Stimulated activated CD4-positive, alpha-beta T cell treated with anti-CD3 and anti-CD28 coated beads, Interleukin-15, amount 100 ng/mL, for 1 hour (primary cell): ENCODE results near the gene INAVA.
"Not testable (repeated sequence)": the region's sequence is repeated elsewhere in the genome, so short reads cannot be mapped to it uniquely, and the experiment has no call there.

Source experiments
- DNase-seq, 2 donors: peaks; one replicate each; pipeline ENCODE4 v3.0.0-alpha.2; 2020; ENCODE audit warnings: low read depth in 1 of 2, low spot score in 1 of 2

Gene INAVA

DNA sequence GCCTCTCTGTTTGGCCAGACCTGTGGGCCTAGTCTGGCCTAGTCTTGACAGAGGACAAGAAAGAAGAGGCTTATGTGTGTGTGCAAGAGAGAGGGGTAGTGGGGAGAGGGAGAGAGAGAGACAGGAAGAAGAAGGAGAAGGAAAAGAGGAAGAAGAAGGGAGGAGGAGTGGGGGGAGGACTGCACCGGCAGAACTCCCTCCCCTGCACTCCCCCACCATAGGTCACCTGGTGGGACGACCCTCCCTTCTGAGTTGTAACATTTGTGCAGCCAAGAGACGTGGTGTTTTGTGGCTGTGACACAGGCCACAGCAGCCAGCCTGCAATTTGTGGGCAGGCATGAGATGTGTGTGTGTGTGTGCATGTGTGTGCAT is 4.3 kb downstream of the INAVA start:
- DNase-seq: no peak

DNA sequence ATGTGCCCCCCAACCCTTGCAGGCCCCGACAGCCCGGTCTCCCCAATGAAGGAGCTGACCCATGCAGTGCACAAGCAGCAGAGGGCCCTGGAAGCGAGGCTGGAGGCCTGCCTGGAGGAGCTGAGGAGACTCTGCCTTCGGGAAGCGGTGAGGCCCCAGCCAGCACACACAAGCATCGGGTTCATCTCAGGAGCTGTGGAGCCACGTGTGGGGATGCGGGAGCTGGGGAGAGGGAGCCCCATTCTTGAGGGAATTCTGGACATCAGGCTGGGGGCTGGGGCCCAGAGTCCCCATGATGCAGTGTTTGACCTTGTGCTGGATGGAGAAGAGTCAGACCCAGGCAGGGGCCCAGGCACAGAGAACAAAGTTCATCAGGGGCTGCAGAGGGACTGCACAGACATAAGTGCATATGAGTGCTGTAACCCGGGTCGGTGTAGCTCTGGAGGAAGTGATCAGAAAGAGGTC is 4.8 kb downstream of the INAVA start:
- no peak for DNase-seq

DNA sequence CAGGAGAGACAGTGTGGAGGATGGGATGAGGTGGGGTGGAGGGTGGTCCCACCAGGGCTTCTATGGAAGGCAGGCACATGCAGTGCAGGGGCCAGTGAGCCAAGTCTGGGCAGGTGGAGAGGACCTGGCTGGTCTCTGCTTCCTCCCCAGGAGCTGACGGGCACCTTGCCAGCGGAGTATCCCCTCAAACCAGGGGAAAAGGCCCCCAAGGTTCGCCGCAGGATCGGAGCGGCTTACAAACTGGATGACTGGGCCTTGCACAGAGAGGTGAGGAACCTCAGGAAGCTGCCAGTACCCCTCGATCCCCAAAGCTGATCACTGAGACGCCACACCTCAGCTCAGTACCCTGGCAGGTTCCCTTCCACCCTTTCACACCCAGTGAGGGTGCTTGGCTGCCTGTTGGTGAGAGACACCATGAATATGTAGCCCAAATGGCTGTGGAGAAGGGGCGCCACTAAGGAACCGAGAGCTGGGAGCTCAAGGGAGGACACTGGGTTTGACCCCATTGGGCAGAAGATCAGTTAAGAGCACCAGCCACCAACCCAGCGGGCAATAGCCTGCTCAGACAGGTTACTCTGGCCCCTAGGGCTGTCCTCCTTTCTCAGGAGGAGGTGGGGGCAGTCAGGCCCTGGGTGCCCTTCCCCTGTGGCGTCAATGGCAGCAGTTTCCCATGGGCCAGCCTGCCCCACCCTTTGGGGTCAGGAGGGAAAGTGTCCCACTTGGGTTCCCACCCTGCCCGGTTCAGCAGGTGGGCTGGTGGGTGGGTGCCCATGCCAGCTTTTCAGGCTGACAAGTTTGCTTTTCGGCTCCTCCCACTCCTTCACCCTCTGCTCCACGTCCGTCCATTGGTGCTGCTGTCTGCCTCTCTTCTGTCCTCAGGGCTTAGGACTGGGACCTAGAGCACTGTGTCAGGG is 5.5 kb downstream of the INAVA start:
- no peak for DNase-seq

DNA sequence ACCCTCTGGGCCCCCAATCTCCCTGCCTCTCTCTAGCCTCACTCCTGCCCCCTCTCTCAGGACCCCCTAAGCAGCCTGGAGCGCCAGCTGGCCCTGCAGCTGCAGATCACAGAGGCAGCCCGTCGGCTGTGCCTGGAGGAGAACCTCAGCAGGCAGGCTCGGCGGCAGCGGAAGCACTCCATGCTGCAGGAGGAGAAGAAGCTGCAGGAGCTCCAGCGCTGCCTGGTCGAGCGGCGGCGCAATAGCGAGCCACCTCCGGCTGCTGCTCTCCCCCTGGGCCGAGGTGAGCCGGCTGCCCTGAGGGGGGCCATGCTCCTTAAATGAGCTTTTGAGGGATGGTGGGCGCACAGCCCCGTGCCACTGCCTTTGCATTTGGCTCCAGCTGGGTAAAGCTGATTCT is 6.2 kb downstream of the INAVA start:
- DNase-seq: no peak

DNA sequence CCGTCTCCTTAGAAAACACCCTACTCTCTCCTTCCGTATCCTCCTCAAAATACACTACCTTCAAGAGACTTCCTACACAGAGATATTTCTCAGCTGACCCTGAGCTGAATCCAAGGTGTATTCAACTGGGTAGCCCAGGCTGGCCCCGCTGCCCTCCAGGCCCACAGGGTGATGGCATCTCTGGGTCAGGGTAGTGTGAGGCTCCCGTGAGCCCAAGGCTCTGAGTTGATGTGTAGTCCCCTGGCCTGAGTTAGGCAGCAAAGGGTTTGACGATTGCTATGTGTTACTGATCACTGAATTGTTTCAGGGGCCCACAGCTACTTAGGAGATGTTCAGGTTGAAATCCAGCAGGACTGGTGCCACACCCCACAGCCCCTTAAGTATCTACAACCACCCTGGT is 6.7 kb downstream of the INAVA start:
- no peak for DNase-seq

DNA sequence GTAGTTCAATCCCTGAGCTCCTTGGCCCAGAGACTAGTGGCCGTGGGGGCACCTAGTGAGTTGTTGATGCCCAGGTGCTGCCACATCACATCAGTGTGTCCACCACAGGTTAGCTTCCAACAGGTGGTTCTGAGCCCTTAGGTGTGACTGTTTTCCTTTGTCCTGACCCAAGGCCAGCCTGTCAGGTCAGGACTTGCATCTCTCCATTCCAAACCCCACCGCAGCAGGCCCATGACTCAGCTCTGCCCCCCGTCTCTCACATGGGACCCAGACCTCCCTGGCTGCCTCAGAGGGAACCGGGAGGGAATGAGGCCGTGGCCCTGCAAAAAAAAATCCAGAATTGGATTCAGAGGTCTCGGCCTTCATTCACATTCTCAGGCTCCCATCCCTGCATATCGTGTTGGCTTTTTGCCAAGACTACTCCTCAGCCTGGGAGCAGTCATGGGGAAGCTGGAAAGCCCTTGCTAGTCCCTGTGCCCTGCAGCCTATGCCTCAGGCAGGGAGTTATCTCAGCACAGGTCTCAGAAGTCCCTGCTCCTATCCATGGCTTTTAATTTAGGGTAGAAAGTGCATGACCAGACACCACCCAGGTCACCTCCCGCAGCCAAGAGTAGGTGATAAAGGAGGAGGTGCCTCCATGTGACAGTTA is 7.2 kb downstream of the INAVA start:
- DNase-seq: no peak

DNA sequence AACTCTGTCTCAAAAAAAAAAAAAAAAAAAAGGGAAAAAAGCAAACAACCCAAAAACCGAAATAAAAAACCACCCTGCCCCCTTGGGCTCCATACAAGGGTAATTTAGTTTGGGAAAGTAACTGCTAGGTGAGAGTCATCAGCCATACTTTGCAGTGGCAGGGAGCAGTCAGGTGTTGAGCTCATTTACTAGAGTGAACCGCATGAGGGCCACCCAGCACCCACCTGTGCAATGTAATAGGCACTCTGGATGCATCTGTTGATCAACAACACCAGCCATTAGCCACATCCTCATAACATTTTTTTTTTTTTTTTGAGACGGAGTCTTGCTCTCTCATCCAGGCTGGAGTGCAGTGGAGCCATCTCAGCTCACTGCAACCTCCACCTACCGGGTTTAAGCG is 9.1 kb downstream of the INAVA start:
- no peak for DNase-seq

DNA sequence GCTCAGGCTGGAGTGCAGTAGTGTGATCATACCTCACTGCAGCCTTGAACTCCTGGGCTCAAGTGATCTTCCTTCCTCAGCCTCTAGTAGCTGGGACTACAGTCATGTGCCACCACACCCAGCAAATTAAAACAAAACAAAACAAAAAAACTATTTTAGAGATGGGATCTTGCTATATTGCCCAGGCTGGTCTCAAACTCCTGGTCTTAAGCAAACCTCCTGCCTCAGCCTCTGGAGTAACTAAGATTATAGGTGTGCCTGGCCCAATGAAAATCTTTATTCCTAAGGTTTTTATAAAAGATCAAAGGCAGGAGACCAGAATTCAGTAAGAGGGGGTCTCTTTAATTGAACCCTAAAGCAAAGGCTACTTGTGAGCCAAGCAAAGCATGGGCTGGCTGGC is 10.1 kb downstream of the INAVA start:
- no peak for DNase-seq

DNA sequence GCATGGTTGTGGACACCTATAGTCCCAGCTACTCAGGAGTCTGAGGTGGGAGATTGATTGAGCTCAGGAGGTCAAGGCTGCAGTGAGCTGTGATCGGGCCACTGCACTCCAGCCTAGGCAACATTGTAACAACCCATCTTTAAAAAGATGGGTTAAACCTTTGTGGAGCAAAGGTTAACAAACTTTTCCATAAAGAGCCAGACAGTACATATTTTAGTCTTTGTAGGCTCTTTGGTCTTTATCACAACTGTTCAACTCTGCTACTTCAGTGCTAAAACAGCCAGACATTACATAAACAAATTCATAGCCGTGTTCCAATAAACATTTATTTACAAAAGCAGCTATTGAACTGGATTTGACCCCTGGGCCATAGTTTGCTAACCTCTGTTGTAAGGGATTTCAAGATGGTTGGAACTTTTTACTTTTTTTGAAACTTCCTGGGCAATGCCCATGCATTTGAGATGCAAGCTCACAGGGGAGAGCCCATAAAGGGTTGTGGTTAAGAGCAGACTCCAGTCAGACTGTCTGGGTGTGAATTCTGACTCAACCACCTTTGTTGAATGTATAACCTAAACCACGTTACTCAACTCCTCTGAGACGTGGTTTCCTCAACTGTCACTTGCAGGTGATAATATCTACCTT is 10.8 kb downstream of the INAVA start:
- DNase-seq: no peak

DNA sequence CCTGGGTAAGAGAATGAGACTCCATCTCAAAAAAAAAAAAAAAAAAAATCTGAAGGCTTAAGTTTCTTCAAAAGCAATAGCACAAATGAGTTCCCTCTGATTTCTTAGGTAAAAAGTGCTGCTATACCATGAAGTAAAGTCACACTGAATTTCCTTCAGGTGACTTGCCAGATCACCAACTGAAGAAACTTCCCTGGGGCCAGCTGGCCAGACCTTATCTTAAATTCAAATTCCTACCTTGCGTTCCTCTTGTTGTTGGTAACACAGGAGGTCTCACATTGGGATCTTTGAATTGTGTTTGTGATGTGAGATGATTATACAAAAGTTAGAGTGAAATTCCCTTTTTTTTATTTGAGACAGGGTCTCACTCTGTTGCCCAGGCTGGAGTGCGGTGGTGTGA is 11.8 kb downstream of the INAVA start:
- no peak for DNase-seq

DNA sequence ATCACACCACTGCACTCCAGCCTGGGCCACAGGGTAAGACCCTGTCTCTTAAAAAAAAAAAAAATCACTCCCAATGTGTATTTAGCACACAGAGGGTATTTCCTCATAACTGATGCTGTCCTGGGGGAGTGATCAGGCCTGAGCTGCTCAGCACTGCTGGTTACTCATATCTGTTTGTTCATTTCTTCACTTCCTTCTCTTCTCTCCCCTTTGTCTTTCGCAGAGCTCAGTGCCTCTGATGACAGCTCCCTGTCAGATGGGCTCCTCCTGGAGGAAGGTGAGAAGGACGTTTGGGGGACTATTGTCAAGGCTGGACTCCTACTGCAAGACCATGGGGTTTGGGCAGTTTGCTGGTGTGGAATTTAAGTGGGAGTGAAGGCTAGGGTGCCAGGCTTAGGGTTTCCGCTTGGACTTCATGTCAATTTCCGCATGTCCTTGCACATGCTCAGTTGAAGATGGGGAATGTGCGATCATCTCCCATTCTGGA is 13.0 kb downstream of the INAVA start:
- no peak for DNase-seq

DNA sequence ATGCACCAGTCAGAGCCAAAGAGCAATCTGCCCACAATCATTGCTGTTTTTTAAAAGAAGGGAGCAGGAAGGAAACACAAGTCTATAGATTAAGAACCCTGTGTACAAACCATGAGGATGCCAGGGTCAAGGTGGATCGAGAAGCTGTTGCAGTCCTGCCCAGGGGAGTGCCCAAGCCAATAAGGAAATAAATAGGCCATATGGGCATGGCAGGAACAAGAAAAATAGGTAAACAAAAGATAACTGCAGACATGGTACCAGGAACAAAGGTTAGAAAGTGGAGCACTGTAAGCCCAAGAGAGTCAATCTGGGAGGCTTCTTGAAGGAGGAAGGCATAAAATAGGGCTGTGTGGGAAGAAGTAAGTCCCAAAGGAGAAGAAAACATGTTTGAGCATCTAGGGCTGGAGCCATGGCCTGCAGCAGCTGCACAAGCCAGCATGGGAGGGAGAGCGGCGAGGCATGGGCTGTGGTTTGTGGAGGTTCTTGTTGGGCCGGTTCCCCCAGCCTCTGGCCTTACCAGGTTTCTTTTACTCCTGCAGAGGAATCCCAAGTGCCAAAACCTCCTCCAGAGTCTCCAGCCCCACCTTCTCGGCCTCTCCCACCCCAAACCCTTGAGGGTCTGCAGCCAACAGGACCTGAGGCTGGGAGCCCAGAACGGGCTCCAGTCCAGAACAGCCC is 13.6 kb downstream of the INAVA start:
- no peak for DNase-seq

DNA sequence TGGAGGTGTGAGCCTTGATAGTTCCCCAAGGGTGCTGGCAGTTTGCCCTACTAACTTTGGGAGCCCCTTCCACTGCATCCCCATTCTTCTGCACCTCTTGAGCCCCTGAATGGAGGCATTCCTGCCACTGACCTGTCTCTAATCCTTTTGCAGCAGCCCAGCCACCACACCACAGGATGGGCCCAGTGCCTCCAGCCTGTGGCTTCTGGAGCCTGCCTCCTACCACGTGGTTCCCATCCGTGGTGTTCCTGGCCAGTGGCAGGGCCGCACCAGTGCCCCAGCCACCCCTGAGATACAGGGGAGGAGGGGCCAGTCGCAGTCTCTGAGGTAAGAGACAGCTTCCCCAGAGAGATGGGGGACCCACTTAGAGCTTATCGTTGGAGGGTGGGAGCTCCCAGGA is 14.4 kb downstream of the INAVA start:
- DNase-seq: no peak

DNA sequence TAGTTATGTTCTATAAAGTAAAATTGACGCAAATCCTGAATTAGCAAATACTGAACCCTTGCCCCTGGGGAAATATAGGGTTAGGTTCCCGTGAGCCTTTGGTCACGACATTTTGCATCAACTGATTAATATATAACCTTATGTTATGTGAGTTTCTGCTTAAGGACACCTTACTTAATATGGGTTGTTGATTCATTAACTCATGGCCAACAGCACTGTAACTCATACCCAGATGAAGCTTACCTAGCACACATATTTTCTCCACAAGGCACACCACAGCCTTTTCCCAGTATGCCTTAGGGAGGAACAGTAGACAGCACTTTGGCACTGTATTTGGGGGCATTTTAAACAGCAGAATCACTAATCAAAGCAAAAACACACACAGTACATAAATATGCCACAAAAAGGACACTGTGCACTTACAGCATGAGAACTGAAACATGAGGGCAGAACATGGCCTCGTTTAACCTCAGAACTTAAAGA is 15.1 kb downstream of the INAVA start:
- no peak for DNase-seq

DNA sequence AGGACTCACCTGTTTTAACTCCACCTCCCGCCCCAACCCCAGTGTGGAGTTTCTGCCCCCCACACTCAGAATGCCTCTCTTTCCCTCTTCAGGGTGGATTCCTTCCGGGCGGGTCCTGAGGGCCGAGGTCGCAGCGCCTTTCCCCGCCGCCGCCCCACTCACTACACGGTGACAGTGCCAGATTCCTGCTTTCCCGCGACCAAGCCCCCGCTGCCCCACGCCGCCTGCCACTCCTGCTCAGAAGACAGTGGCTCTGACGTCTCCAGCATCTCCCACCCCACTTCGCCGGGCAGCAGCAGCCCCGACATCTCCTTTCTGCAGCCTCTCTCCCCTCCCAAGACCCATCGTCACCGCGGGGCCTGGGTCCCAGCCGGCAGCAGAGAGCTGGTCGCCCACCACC is 16.7 kb downstream of the INAVA start:
- no peak for DNase-seq

DNA sequence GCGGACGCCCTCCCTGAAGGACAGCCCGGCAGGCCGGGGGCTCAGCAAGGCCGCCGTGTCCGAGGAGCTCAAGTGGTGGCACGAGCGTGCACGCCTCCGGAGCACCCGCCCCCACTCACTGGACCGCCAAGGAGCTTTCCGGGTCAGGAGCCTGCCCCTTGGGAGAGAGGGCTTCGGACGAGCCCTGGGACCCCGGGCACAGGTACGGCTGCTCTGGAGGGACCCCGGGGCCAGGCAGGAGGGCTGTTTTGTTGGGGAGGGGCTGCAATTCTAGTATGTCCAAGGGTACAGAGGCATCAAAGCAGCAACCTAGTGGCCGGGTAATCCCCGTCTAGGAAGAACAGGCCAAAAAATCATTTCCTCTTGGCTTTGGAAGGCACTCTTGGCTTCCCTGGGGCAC is 17.2 kb downstream of the INAVA start:
- DNase-seq: not testable (repeated sequence)

DNA sequence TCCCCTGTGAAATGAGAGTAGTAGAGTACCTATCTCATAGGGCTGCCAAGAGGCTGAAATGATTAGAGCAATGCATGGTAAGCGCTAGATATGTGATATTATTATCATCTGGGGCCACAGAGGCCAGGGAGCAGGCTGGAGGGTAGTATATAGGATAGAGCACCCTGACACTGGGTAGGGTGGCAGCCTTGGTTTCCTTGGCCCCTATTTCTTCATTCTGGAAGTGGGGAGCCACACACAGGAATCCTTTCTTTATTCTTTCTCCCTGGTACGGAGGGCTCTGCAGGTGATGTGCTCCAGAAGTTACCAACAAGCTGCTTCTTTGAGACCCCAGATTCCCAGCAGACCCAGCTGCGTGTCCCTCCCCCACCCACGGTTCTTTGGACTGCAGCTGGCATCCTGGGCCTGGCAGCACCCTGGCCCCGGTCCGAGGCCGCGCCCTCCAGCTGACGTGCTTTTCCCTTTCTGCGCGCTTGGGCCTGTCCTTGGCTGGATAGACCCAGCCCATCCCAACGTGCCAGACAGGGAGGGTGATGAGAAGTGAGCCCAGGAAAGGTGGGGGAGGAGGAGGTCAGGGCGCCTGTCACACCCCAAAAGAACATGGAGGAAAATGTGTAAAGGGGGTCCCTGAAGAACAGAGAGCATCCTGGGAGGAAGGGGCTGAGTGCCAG is 18.2 kb downstream of the INAVA start:
- DNase-seq: no peak

DNA sequence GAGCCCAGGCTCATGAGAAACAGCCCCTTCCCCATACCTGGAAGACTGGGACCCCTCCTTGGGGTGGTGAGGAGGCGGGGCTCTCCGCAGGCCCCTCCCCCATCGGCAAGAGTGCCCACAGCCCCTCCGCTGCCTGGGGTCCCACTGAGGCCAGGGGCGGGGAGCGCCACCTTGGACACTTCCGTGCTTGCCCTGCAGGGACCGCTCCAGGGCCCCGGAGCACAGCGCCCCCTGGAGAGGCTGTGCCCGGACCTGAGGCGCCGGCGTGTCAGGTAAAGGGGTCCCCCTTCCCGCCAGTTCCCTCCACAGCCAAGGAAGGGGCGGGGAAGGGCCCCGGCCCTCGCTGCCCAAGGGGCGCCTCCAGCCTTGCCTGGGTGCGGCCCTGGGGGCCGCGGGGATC is 21.5 kb downstream of the INAVA start:
- no peak for DNase-seq

DNA sequence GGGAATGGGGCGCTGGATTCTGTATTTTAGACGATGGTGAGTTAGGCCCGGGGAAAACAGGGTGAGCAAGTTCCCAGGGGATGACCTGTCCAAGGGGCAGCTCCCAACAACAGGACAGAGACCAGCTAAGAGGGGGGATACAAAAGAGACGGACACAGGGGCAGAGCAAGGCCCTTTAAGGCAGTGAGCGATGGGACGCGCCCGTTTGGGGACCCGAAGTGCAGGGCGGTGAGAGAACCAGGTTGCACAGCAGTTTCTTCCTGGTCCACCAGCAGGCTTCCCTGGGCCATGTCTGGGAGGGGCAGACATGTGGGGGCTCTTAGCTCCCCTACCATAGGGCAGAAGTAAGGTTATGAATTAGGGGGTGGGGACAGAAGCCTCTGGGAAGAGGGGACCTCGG is 22.0 kb downstream of the INAVA start:
- DNase-seq: no peak

DNA sequence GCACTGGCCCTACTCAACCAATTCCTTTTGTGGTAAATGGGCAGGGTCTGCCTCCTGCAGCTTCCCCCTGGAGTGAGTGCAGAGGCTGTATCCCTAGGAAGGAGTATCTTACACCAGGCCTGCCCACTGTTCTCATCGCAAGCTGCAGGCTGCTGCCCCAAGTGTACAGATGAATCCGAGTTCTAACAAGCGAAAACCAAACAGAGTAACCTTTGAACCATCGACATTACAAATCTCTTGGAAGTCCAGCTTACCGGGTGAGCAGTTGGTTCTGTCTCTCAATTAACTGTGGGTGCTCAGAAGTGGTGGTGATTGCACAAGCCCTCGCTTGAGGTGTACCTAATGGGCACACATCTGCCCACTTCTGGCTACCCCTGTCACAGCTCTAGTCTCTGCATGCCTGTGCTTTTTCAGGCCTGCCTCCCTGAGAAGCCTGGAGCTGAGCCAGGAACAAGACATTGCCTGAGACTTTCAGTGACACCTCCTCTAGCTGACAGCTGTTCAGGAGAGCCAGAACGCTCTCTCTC is 22.7 kb downstream of the INAVA start:
- no peak for DNase-seq

DNA sequence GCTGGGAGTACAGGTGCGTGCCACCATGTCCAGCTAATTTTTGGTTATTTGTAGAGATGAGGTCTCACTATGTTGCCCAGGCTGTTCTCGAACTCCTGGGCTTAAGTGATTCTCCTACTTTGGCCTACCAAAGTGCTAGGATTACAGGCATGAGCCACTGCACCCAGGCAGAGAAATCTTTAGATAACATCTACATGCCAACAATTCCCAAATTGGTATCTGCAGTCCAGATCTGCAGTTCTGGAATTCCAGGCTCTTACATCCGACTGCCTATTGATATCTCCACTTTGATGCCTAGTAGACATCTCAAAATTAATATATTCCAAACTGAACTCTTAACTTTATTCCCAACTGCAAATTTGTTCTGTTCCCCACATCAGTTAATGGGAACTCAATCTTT is 23.3 kb downstream of the INAVA start:
- DNase-seq: no peak
